Renal cortex interstitium (tissue), 11 donors: Measurements from ENCODE around the gene FAM8A1. TPM values are rescaled to one million over a fixed set of nuclear protein-coding genes. Genes with fewer than 3 reads are reported as not detected.

ENCODE experiments used
- DNase-seq, 11 donors: peaks; one replicate each; pipeline ENCODE4 v3.0.0-alpha.2; 2013; ENCODE audit warnings: low read depth in 9 of 11, low spot score in 4 of 11; ENCODE audit errors: extremely low read depth in 1 of 11
- polyA plus RNA-seq, 3 donors: library from polyadenylated mRNA; unstranded; fragments of 120-200 nt; gene quantifications; one replicate each; pipeline ENCODE4 v1.2.1, GENCODE V29; 2013; ENCODE audit not compliant: insufficient read length in 3 of 3

The FAM8A1 gene
- polyA plus RNA-seq, 3 donors: 41.1 to 48.5 (median 42.3) TPM

GRCh38 chr6:17589406-17590096 lies 10.6 kb upstream of the FAM8A1 start:
- DNase-seq: peak in 2 of 11 donors; percentile 39 to 51

GRCh38 chr6:17591287-17591686 lies 8.8 kb upstream of the FAM8A1 start:
- no peak for DNase-seq

- no peak for DNase-seq
Observed at GRCh38 chr6:17593246-17593645, 6.9 kb upstream of the FAM8A1 start.

GRCh38 chr6:17596085-17596484 lies 4.0 kb upstream of the FAM8A1 start:
- DNase-seq: no peak

- peak in 4 of 11 donors; percentile 26 to 38 (median 32) for DNase-seq
Observed at GRCh38 chr6:17600527-17601385, 654 bp downstream of the FAM8A1 start.

- no peak for DNase-seq
Observed at GRCh38 chr6:17601386-17601703, 1.2 kb downstream of the FAM8A1 start.

- DNase-seq: no peak
Observed at GRCh38 chr6:17602888-17603287, 2.8 kb downstream of the FAM8A1 start.

- no peak for DNase-seq
Observed at GRCh38 chr6:17606606-17607005, 6.5 kb downstream of the FAM8A1 start.

GRCh38 chr6:17610835-17611234 lies 10.7 kb downstream of the FAM8A1 start:
- peak in 1 of 11 donors; percentile 14 for DNase-seq

- no peak for DNase-seq
Observed at GRCh38 chr6:17612048-17612447, 11.9 kb downstream of the FAM8A1 start.

- no peak for DNase-seq
Observed at GRCh38 chr6:17615794-17616193, 15.7 kb downstream of the FAM8A1 start.

- DNase-seq: no peak
Observed at GRCh38 chr6:17621003-17621402, 20.9 kb downstream of the FAM8A1 start.

- no peak for DNase-seq
Observed at GRCh38 chr6:17622144-17622543, 22.0 kb downstream of the FAM8A1 start.

GRCh38 chr6:17624396-17624795 lies 24.3 kb downstream of the FAM8A1 start:
- DNase-seq: no peak

GRCh38 chr6:17628873-17629272 lies 28.8 kb downstream of the FAM8A1 start:
- DNase-seq: no peak

GRCh38 chr6:17629824-17630510 lies 29.9 kb downstream of the FAM8A1 start:
- no peak for DNase-seq

GRCh38 chr6:17630511-17631073 lies 30.5 kb downstream of the FAM8A1 start:
- no peak for DNase-seq

GRCh38 chr6:17632934-17633333 lies 32.8 kb downstream of the FAM8A1 start:
- no peak for DNase-seq

GRCh38 chr6:17633465-17634188 lies 33.5 kb downstream of the FAM8A1 start:
- no peak for DNase-seq
